Heart right ventricle (tissue), 16 donors: ENCODE measurements around the gene KMT2B. TPM values are rescaled to one million over a fixed set of nuclear protein-coding genes. Genes with fewer than 3 reads are reported as not detected.

ENCODE experiments used
- ATAC-seq, 8 donors: fragments of 200-7000 bp; cut with Tn5 transposase; one replicate each; pipeline ENCODE4 v1.9.1; 2020; ENCODE audit warnings: mild to moderate bottlenecking in 8 of 8, moderate library complexity in 8 of 8, moderate number of reproducible peaks in 1 of 8
- DNase-seq, 2 donors: peaks; one replicate each; pipeline ENCODE4 v3.0.0-alpha.2; 2020
- H3K27ac ChIP-seq, 10 donors: fragments of 200-600 bp; sonication (generic) in 2 of 10; one replicate each; pipeline versions ENCODE4 v1.5.0 to v1.8.0; 2020 to 2022; ENCODE audit warnings: mild to moderate bottlenecking in 3 of 10
- H3K27me3 ChIP-seq, 7 donors: fragments of 200-600 bp; one replicate each; pipeline ENCODE4 v1.8.0; 2021 to 2022; ENCODE audit warnings: mild to moderate bottlenecking in 2 of 7
- H3K36me3 ChIP-seq, 9 donors: fragments of 200-600 bp; sonication (generic) in 1 of 9; one replicate each; pipeline versions ENCODE4 v1.5.0 to v1.8.0; 2020 to 2022; ENCODE audit warnings: mild to moderate bottlenecking in 2 of 9
- H3K4me1 ChIP-seq, 9 donors: fragments of 200-600 bp; sonication (generic) in 1 of 9; one replicate each; pipeline versions ENCODE4 v1.5.0 to v1.8.0; 2020 to 2022; ENCODE audit warnings: mild to moderate bottlenecking in 4 of 9
- H3K4me3 ChIP-seq, 10 donors: fragments of 200-600 bp; sonication (generic) in 2 of 10; one replicate each; pipeline versions ENCODE4 v1.5.0 to v1.8.0; 2020 to 2022; ENCODE audit warnings: mild to moderate bottlenecking in 7 of 10, moderate library complexity in 2 of 10
- H3K9me3 ChIP-seq, 11 donors: fragments of 200-600 bp in 10 of 11; sonication (generic) in 2 of 11; one replicate each; pipeline versions ENCODE4 v1.5.0 to v1.8.0; 2013 to 2022; ENCODE audit warnings: mild to moderate bottlenecking in 2 of 11, control low read depth in 1 of 11, moderate library complexity in 1 of 11
- WGBS, 2 donors: extraction: QIAGEN DNeasy Blood & Tissue Kit; methylation state at CpG; one replicate each; pipeline ENCODE4 v1.1.7; 2013; ENCODE audit warnings: inconsistent platforms in 1 of 2; 5-methylcytosine and 5-hydroxymethylcytosine counted together
- intact Hi-C, 10 donors: fragments of 100-400 bp; cut with DNase I; formaldehyde crosslinking; loops; one replicate each; pipeline versions ENCODE4 v1.11.1 to v1.14.2; 2022
- polyA plus RNA-seq, 2 donors: library from polyadenylated mRNA; stranded (reverse); fragments of 200-250 nt; gene quantifications; one replicate each; pipeline ENCODE4 v1.2.3, GENCODE V29; 2013
- total RNA-seq, 10 donors: library from RNA; stranded (reverse); fragmentation: NEBNext Ultra II Directional in 3 of 10; extraction: Animal tissue kit (Norgen Biotek cat#: 25700) in 3 of 10; gene quantifications; one replicate each; pipeline versions ENCODE4 v1.2.1 to v1.2.4, GENCODE V29; 2021 to 2023
- TF ChIP-seq, protein P1 (sequence below), 9 donors: fragments of 200-600 bp; sonication (generic) in 2 of 9; IDR thresholded peaks; one replicate each; pipeline versions ENCODE4 v1.5.0 to v1.8.0; 2021 to 2022; ENCODE audit warnings: antibody characterized with exemption in 9 of 9, mild to moderate bottlenecking in 5 of 9, moderate library complexity in 1 of 9
- donor health status: Arrhythmogenic right ventricular cardiomyopathy.
- donor health status: ischemic (EF 13 %, LVEDD 7.1; RV severe dilation, severe dysfunction).
- donor health status: healthy with polysubstance abuse.
- donor health status: DM: no; HTN: yes; CAD: no.
- donor health status: DM: no; HTN: no; CAD: no.
- donor health status: ischemic (EF 25% LVEDD 6.9; RV normal size, moderate dysfunction).
- donor health status: ischemic (EF 25% LVEDD 5.7; RV mildly dilated, moderate dysfunction).
- donor health status: healthy.
- donor health status: DM: yes; HTN: yes; CAD: no.
- donor health status: Ischemic cardiomyopathy.
- donor health status: ischemic (EF 35%, LVEDD 5.7; RV mildly dilated, moderate dysfunction).
- donor health status: nonischemic (EF 11% LVEDD 7.7; RV severe dilation, severe dysfunction).
- donor health status: DM: yes; HTN: yes; CAD: no.
- donor health status: PGD.
- donor health status: ischemic (EF 29% LVEDD 5.4; RV normal size, mild dysfunction).
- donor health status: nonischemic (EF 23%, LVEDD 6.1; RV moderate dilation, normal function).

The KMT2B gene
- total and polyA plus RNA-seq, 12 donors = 10.8 to 28.7 (median 14.8) TPM

DNA sequence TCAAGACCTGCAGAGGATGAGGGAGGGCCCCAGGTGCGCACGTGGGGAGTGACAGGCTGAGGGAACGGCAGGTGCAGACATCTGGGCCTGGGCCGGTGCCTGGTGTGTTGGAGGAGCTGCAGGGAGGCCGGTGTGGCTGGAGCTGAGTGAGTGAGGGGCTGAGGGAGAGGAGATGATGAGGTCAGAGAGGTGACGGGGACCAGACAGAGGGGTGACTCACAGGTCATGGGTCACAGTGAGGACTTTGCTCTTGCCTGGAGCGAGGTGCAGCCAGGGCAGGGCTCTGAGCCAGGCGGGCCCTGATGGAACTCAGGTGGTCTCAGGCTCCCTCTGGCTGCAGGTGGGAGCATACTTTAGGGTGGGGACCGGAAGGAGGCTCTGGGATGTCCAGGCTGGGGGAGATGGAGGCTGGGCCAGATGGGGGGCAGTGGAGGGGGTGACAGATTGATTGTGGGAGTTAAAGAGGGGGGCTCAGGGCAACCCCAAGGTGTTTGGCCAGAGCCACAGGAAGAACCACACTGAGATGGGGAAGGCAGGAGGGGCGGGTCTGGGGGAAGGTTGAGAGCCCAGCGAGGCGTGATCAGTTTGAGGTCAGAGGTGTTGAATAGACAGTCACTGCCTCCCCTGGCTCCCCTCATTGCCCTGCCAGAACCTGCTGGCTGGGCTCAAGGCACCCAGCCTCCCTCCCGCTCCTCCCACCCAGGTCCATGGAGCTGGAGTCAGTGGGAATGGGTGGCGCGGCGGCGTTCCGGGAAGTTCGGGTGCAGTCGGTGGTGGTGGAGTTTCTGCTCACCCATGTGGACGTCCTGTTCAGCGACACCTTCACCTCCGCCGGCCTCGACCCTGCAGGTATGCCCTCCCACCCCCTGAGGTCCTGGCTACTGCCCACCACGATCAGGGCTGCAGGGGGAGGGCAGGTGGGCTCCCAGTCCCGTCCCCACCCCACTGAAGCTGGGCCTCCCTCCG is 65.9 kb downstream of the KMT2B start:
- ATAC-seq (no peak), DNase-seq (no peak)
- H3K4me1 ChIP-seq = no peaks in the 10 kb centered on the region
- peaks cover 0 to 58% (median 0%) of the 10 kb centered on the region in 9 donors for H3K36me3 ChIP-seq
- no peaks in the 10 kb centered on the region for H3K9me3 ChIP-seq
- H3K27ac ChIP-seq = no peak overlapping the region
- WGBS, 2 donors = 82 to 87% methylated on average over 27 to 28 of the region's 28 CpGs
- no peaks in the 10 kb centered on the region for H3K27me3 ChIP-seq
- intact Hi-C loops = no loop called here
- H3K4me3 ChIP-seq = no peak overlapping the region
- TF ChIP-seq, protein P1, sequence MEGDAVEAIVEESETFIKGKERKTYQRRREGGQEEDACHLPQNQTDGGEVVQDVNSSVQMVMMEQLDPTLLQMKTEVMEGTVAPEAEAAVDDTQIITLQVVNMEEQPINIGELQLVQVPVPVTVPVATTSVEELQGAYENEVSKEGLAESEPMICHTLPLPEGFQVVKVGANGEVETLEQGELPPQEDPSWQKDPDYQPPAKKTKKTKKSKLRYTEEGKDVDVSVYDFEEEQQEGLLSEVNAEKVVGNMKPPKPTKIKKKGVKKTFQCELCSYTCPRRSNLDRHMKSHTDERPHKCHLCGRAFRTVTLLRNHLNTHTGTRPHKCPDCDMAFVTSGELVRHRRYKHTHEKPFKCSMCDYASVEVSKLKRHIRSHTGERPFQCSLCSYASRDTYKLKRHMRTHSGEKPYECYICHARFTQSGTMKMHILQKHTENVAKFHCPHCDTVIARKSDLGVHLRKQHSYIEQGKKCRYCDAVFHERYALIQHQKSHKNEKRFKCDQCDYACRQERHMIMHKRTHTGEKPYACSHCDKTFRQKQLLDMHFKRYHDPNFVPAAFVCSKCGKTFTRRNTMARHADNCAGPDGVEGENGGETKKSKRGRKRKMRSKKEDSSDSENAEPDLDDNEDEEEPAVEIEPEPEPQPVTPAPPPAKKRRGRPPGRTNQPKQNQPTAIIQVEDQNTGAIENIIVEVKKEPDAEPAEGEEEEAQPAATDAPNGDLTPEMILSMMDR (IDR thresholded peaks at IDR 0.05) = no peak

DNA sequence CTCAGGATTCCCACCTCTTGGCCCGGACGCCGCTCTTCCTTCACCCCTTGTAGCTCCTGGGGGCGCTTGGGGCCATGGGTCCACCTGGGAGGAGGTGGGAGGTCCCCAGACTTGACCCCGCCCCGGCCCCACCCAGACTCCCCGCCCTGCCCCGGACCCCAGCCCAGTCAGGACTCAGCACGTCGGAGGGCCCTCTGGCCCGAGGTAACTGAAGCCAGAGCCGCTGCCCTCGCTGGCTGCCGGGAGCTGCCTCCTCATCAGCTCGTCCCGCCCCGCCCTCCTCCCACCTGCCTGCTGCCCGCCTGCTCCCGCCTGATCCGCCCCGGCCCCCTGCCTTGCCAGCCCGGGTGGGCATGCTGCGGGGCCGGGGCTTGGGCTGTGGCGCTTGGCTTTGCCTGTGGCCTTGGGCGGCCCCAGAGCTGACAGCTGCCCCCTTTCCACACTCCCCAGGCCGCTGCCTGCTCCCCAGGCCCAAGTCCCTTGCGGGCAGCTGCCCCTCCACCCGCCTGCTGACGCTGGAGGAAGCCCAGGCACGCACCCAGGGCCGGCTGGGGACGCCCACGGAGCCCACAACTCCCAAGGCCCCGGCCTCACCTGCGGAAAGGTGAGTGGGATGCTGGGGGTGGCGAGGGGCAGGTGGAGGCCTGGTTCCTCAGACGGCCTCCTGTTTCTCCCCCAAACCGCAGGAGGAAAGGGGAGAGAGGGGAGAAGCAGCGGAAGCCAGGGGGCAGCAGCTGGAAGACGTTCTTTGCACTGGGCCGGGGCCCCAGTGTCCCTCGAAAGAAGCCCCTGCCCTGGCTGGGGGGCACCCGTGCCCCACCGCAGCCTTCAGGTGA is 66.9 kb downstream of the KMT2B start:
- intact Hi-C loops = no loop called here
- ATAC-seq = no peak
- H3K9me3 ChIP-seq = no peaks in the 10 kb centered on the region
- H3K4me1 ChIP-seq = no peaks in the 10 kb centered on the region
- no peak overlapping the region for H3K4me3 ChIP-seq
- TF ChIP-seq, protein P1 (IDR thresholded peaks at IDR 0.05) = no peak
- H3K36me3 ChIP-seq = peaks cover 0 to 49% (median 0%) of the 10 kb centered on the region in 9 donors
- no peak for DNase-seq
- no peaks in the 10 kb centered on the region for H3K27me3 ChIP-seq
- no peak overlapping the region for H3K27ac ChIP-seq
- 81 to 84% methylated on average over 37 to 45 of the region's 45 CpGs for WGBS, 2 donors

DNA sequence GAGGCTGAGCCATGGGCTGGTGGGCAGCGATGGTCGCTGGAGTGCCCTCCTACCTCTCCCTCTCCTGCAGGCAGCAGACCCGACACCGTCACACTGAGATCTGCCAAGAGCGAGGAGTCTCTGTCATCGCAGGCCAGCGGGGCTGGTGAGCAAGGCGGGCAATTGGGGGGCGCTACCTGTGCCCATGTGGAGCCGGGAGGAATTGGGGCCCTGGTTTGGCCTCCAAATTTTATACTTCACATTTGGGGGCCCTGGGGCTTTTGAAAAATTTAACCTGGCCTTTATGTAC is 67.5 kb downstream of the KMT2B start:
- WGBS, 2 donors = 88 to 89% methylated on average over 10 of the region's 10 CpGs
- TF ChIP-seq, protein P1 (IDR thresholded peaks at IDR 0.05) = no peak
- H3K4me3 ChIP-seq = no peak overlapping the region
- DNase-seq (no peak), ATAC-seq (no peak)
- no peaks in the 10 kb centered on the region for H3K4me1 ChIP-seq
- peaks cover 0 to 43% (median 0%) of the 10 kb centered on the region in 9 donors for H3K36me3 ChIP-seq
- no peaks in the 10 kb centered on the region for H3K9me3 ChIP-seq
- intact Hi-C loops = no loop called here
- no peaks in the 10 kb centered on the region for H3K27me3 ChIP-seq
- no peak overlapping the region for H3K27ac ChIP-seq

DNA sequence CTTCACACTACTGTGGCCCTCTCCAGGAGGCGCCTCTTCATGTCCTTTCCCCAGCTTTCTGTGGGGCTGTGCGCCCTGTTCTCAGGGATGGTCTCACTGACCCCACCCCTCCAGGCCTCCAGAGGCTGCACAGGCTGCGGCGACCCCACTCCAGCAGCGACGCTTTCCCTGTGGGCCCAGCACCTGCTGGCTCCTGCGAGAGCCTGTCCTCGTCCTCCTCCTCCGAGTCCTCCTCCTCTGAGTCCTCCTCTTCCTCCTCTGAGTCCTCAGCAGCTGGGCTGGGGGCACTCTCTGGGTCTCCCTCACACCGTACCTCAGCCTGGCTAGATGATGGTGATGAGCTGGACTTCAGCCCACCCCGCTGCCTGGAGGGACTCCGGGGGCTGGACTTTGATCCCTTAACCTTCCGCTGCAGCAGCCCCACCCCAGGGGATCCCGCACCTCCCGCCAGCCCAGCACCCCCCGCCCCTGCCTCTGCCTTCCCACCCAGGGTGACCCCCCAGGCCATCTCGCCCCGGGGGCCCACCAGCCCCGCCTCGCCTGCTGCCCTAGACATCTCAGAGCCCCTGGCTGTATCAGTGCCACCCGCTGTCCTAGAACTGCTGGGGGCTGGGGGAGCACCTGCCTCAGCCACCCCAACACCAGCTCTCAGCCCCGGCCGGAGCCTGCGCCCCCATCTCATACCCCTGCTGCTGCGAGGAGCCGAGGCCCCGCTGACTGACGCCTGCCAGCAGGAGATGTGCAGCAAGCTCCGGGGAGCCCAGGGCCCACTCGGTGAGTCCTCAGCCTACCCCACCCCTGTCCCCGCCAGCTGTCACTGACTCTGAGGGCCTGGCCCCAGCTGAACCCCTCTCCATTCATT is 68.7 kb downstream of the KMT2B start:
- DNase-seq (no peak), ATAC-seq (no peak)
- H3K9me3 ChIP-seq = no peaks in the 10 kb centered on the region
- peaks cover 0 to 31% (median 0%) of the 10 kb centered on the region in 9 donors for H3K36me3 ChIP-seq
- WGBS, 2 donors = 92 to 94% methylated on average over 31 of the region's 31 CpGs
- H3K27me3 ChIP-seq = no peaks in the 10 kb centered on the region
- intact Hi-C loops = no loop called here
- H3K27ac ChIP-seq = no peak overlapping the region
- H3K4me1 ChIP-seq = no peaks in the 10 kb centered on the region
- H3K4me3 ChIP-seq = no peak overlapping the region
- TF ChIP-seq, protein P1 (IDR thresholded peaks at IDR 0.05) = no peak
